BE2C (cell line): ENCODE data around the gene PPP1R2.

Source experiments
- DNase-seq: peaks from one replicate; pipeline ENCODE4 v3.0.0-alpha.2; 2020
- H3K27me3 ChIP-seq: fragments of 250-450 bp; sonication (Bioruptor Pico); 2 replicates; pipeline ENCODE4 v1.5.1; 2020; ENCODE audit warnings: mild to moderate bottlenecking
- H3K36me3 ChIP-seq: fragments of 250-450 bp; sonication (Bioruptor Pico); 2 replicates; pipeline ENCODE4 v1.5.1; 2020; ENCODE audit warnings: mild to moderate bottlenecking
- H3K4me1 ChIP-seq: fragments of 250-450 bp; sonication (Bioruptor Pico); 2 replicates; pipeline ENCODE4 v1.5.1; 2020
- H3K4me3 ChIP-seq: 2 replicates; pipeline ENCODE4 v1.5.1; 2011; ENCODE audit warnings: low read depth, low read length
- H3K9me3 ChIP-seq: fragments of 250-450 bp; sonication (Bioruptor Pico); 2 replicates; pipeline ENCODE4 v1.5.1; 2020
- CTCF ChIP-seq: IDR thresholded peaks from 2 replicates; pipeline ENCODE4 v1.5.1; 2012; ENCODE audit warnings: mild to moderate bottlenecking, low read depth, low read length

Gene PPP1R2

GRCh38 chr3:195540027-195540426, 3.1 kb downstream of the PPP1R2 start:
- no peak overlapping the region for H3K4me3 ChIP-seq
- H3K27me3 ChIP-seq = no peaks in the 10 kb centered on the region
- no peak for TF ChIP-seq CTCF
- peaks cover 13% of the 10 kb centered on the region for H3K4me1 ChIP-seq
- H3K36me3 ChIP-seq = peaks cover 3% of the 10 kb centered on the region; the same call in 1 of the 2 replicates
- H3K9me3 ChIP-seq = no peaks in the 10 kb centered on the region
- no peak for DNase-seq

GRCh38 chr3:195539479-195539878, 3.6 kb downstream of the PPP1R2 start:
- no peak for DNase-seq
- Histone ChIP-seq H3K4me1 (peaks cover 8% of the 10 kb centered on the region), H3K4me3 (no peak overlapping the region)

DNA sequence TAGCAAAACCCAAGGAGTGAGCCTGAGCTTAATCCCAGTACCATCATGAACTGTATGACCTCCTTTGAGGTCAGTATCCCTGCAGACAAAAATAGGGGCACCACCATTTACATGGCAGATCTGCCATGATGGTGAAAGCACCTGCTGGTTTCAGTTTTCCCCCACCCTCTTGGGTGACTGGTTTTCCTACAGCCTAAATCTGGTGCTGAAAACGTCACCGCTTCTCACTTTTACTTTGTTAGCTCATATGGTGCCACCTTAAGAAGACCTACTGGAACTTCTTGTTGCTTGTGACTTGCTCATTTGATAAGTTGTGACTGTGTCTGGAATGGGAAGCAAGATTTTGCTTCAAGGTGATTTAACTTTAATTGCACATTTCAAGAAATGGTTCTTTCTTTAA, 5.1 kb downstream of the PPP1R2 start:
- Histone ChIP-seq H3K36me3 (peaks cover 3% of the 10 kb centered on the region; the same call in 1 of the 2 replicates), H3K9me3 (no peaks in the 10 kb centered on the region), H3K4me1 (peaks cover 4% of the 10 kb centered on the region), H3K4me3 (no peak overlapping the region), H3K27me3 (no peaks in the 10 kb centered on the region)
- no peak for DNase-seq
- no peak for TF ChIP-seq CTCF

More at GRCh38 chr3:195539479-195539878, 3.6 kb downstream of the PPP1R2 start:
- Histone ChIP-seq H3K27me3 (no peaks in the 10 kb centered on the region), H3K36me3 (peaks cover 3% of the 10 kb centered on the region; the same call in 1 of the 2 replicates), H3K9me3 (no peaks in the 10 kb centered on the region)
- TF ChIP-seq CTCF = no peak

- TF ChIP-seq CTCF = no peak
- DNase-seq = no peak
- Histone ChIP-seq H3K4me1 (no peaks in the 10 kb centered on the region; the same call in none of the 2 replicates), H3K9me3 (no peaks in the 10 kb centered on the region), H3K4me3 (no peak overlapping the region), H3K27me3 (no peaks in the 10 kb centered on the region), H3K36me3 (peaks cover 3% of the 10 kb centered on the region; the same call in 1 of the 2 replicates)
Observed at GRCh38 chr3:195535293-195535692, 7.8 kb downstream of the PPP1R2 start.

GRCh38 chr3:195532834-195533233, 10.3 kb downstream of the PPP1R2 start:
- Histone ChIP-seq H3K27me3 (no peaks in the 10 kb centered on the region), H3K9me3 (no peaks in the 10 kb centered on the region), H3K4me3 (no peak overlapping the region), H3K4me1 (no peaks in the 10 kb centered on the region; the same call in none of the 2 replicates), H3K36me3 (peaks cover 7% of the 10 kb centered on the region)
- DNase-seq = no peak
- no peak for TF ChIP-seq CTCF

DNA sequence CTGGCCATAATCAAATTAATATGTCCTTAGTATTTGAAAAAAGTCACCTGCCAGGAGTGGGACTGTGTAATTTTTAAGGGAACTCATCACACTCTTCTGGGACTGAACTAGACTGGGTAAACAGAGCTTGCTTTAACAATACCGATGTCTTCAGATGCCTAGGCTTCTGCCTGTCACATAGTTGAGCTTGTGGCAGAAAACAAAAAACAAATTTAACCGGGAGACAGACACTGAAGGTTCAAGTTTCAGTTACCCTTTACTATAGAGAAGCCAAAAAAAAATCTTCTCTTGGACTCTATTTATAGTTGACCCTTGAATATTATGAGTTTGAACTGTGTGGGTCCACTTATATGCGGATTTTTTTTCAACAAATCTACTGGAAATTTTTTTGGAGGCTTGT, 10.8 kb downstream of the PPP1R2 start:
- Histone ChIP-seq H3K9me3 (no peaks in the 10 kb centered on the region), H3K4me3 (no peak overlapping the region), H3K27me3 (no peaks in the 10 kb centered on the region), H3K4me1 (no peaks in the 10 kb centered on the region; the same call in none of the 2 replicates), H3K36me3 (peaks cover 7% of the 10 kb centered on the region)
- no peak for DNase-seq
- no peak for TF ChIP-seq CTCF
